ENCODE data around the gene CCRL2. TPM values are rescaled to one million over a fixed set of nuclear protein-coding genes. Genes with fewer than 3 reads are reported as not detected.

The CCRL2 gene
- total RNA-seq, 1 experiment from 2014 or later, result not detected

DNA sequence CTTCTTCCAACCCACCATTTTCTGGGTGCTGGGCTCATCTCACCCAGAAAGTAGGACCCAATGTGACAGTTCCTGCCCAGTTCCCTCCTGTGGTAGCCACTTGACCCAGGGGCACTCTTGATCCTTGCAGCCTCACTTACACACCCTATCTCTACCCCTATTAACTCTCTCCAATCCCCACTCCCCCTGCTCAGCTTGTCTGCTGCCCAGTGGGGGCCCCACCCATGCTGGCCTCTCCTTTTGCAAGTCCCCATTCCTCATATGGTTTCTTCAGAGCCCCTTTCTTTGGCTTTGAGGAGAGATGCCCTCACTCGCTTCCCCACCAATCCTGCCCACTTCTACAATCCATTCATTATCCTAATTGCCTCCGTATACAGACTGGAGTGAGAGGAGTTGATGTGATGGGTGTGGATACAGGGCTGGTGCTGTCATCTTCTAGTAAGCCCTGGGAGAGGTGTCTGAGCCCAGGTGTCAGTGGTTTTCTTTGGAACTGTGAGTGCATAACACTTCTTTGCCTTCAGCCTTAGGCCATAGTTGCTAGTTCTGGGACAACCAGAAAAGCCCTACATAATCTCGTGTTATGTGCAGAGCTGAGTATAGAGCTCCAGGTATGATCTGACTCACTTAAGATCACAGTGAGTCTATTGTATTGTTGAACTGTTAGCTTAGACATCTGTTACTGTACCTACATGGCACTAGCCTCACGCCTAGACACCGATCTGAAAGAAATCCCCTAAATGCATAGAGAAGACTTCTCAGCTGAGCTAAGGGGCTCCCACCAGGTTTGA, 41.1 kb upstream of the CCRL2 start:
- ChIA-PET CTCF (no interaction called here), POLR2A (interaction anchor here (0.6 kb wide), 1 partner anchor 258 kb away, joined by 3 read pairs; no protein-coding TSS in a partner anchor)
- Mint-ChIP-seq H3K27ac (no peak overlapping the region), H3K4me1 (no peaks in the 10 kb centered on the region), H3K4me3 (no peak overlapping the region), H3K9me3 (peaks cover 5% of the 10 kb centered on the region; the same call in 1 of the 2 replicates), H3K27me3 (ENCODE audit: low read depth) (peaks cover 2% of the 10 kb centered on the region; the same call in 1 of the 2 replicates), H3K36me3 (no peaks in the 10 kb centered on the region)
- ATAC-seq, result no peak
- TF ChIP-seq TEAD4 (CRISPR knock-in tag; IDR thresholded peaks at IDR 0.05), result no peak
- no peak for TF ChIP-seq AFF4 (CRISPR knock-in tag; IDR thresholded peaks at IDR 0.05; ENCODE audit: borderline replicate concordance)
- no peak for TF ChIP-seq ZNF219 (CRISPR knock-in tag; IDR thresholded peaks at IDR 0.05; ENCODE audit: borderline replicate concordance)
- TF ChIP-seq, protein P1, sequence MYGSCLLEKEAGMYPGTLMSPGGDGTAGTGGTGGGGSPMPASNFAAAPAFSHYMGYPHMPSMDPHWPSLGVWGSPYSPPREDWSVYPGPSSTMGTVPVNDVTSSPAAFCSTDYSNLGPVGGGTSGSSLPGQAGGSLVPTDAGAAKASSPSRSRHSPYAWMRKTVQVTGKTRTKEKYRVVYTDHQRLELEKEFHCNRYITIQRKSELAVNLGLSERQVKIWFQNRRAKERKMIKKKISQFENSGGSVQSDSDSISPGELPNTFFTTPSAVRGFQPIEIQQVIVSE (CRISPR knock-in tag; IDR thresholded peaks at IDR 0.05; ENCODE audit: borderline replicate concordance), result no peak
- no peak for TF ChIP-seq NR1H2 (CRISPR knock-in tag; IDR thresholded peaks at IDR 0.05)
- no peak for TF ChIP-seq ZNF416 (CRISPR knock-in tag; IDR thresholded peaks at IDR 0.05)
- TF ChIP-seq, protein P2, sequence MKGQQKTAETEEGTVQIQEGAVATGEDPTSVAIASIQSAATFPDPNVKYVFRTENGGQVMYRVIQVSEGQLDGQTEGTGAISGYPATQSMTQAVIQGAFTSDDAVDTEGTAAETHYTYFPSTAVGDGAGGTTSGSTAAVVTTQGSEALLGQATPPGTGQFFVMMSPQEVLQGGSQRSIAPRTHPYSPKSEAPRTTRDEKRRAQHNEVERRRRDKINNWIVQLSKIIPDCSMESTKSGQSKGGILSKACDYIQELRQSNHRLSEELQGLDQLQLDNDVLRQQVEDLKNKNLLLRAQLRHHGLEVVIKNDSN (CRISPR knock-in tag; IDR thresholded peaks at IDR 0.05), result no peak
- no peak for TF ChIP-seq ZNF121 (CRISPR knock-in tag; IDR thresholded peaks at IDR 0.05)
- no peak for DNase-seq (ENCODE audit: low spot score)

DNA sequence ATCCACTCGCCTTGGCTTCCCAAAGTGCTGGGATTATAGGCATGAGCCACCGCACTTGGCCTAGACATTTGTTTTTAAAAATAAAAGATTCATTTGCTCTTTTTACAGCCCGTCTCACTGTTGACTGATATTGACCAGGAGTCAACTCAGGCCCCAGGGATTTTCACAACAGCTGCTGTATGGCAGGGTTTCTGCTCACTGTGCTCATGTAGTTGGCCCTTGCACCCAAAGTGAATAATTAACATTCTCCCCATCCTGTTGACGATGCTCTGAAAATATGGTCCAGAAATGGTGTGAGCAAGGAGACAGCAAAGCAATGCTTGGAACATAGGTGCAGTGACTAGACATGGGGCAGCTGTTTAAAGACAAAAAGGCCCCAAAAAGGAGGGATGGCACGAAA, 39.2 kb upstream of the CCRL2 start:
- Mint-ChIP-seq H3K4me1 (no peaks in the 10 kb centered on the region), H3K9me3 (peaks cover 5% of the 10 kb centered on the region; the same call in 1 of the 2 replicates), H3K27me3 (ENCODE audit: low read depth) (peaks cover 2% of the 10 kb centered on the region; the same call in 1 of the 2 replicates), H3K27ac (no peak overlapping the region), H3K36me3 (no peaks in the 10 kb centered on the region), H3K4me3 (no peak overlapping the region)
- DNase-seq (ENCODE audit: low spot score), result no peak
- no peak for TF ChIP-seq ATF3 (CRISPR knock-in tag; conservative IDR thresholded peaks at IDR 0.05)
- TF ChIP-seq GRHL2 (CRISPR knock-in tag; IDR thresholded peaks at IDR 0.05; ENCODE audit: insufficient replicate concordance, severe bottlenecking), result no peak
- no peak for TF ChIP-seq FOXK1 (CRISPR knock-in tag; IDR thresholded peaks at IDR 0.05)
- no peak for TF ChIP-seq NFYB (CRISPR knock-in tag; conservative IDR thresholded peaks at IDR 0.05; ENCODE audit: low read depth)
- TF ChIP-seq HMGXB4 (CRISPR knock-in tag; IDR thresholded peaks at IDR 0.05), result no peak
- TF ChIP-seq, protein P3, sequence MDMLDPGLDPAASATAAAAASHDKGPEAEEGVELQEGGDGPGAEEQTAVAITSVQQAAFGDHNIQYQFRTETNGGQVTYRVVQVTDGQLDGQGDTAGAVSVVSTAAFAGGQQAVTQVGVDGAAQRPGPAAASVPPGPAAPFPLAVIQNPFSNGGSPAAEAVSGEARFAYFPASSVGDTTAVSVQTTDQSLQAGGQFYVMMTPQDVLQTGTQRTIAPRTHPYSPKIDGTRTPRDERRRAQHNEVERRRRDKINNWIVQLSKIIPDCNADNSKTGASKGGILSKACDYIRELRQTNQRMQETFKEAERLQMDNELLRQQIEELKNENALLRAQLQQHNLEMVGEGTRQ (CRISPR knock-in tag; IDR thresholded peaks at IDR 0.05), result no peak
- no peak for TF ChIP-seq FOXP1 (CRISPR knock-in tag; IDR thresholded peaks at IDR 0.05; ENCODE audit: borderline replicate concordance)
- ChIA-PET POLR2A (no interaction called here), CTCF (interaction anchor here (0.7 to 5.5 kb wide), 16 partner anchors 9 to 289 kb away, joined by 3 to 68 read pairs (median 5); partner anchors contain the start of gene CCR1)
- ATAC-seq, result no peak

Measured in WTC11 (cell line).